SU-DHL-6 (cell line): ENCODE data around the gene CELA2B.

Experiments used
- H2AFZ ChIP-seq: fragments of 200-600 bp; sonication (generic); 2 replicates; pipeline ENCODE4 v1.6.1; 2014; ENCODE audit warnings: low read depth, mild to moderate bottlenecking, moderate library complexity, mixed read lengths, antibody characterized with exemption, low read length; ENCODE audit not compliant: severe bottlenecking
- H3F3A ChIP-seq: fragments of 200-600 bp; shearing (Covaris generic); 2 replicates; pipeline ENCODE4 v1.6.0; 2016; ENCODE audit warnings: antibody characterized with exemption, mild to moderate bottlenecking; ENCODE audit not compliant: insufficient read depth
- H3K27ac ChIP-seq: fragments of 200-600 bp; sonication (generic); 2 replicates; pipeline ENCODE4 v1.5.1; 2016; ENCODE audit warnings: low read depth, mild to moderate bottlenecking, low read length, moderate library complexity, mixed read lengths
- H3K27me3 ChIP-seq: fragments of 200-600 bp; sonication (generic), shearing (Covaris generic); 2 replicates; pipeline ENCODE4 v1.6.0; 2014; ENCODE audit warnings: mild to moderate bottlenecking, low read length
- H3K36me3 ChIP-seq: fragments of 200-600 bp; sonication (generic); 2 replicates; pipeline ENCODE4 v1.6.1; 2014; ENCODE audit warnings: mild to moderate bottlenecking, low read length, mixed read lengths
- H3K4me2 ChIP-seq: fragments of 300-600, 200-600 bp; shearing (Covaris generic), sonication (generic); 2 replicates; pipeline ENCODE4 v1.6.0; 2014; ENCODE audit warnings: low read length, low read depth, mild to moderate bottlenecking; ENCODE audit not compliant: poor library complexity, severe bottlenecking
- H3K4me3 ChIP-seq: fragments of 200-600 bp; sonication (generic); 2 replicates; pipeline ENCODE4 v1.5.1; 2014; ENCODE audit warnings: antibody characterized with exemption, low read length, mild to moderate bottlenecking, mixed read lengths; ENCODE audit not compliant: insufficient read depth, poor library complexity, severe bottlenecking
- H3K79me2 ChIP-seq: fragments of 200-600 bp; sonication (generic); 2 replicates; pipeline ENCODE4 v1.6.1; 2014; ENCODE audit warnings: mild to moderate bottlenecking, low read length, moderate library complexity; ENCODE audit not compliant: insufficient read depth
- H3K9ac ChIP-seq: fragments of 200-600 bp; sonication (generic); 2 replicates; pipeline ENCODE4 v1.7.0; 2014; ENCODE audit warnings: mild to moderate bottlenecking, low read length
- H3K9me2 ChIP-seq: fragments of 200-600 bp; sonication (generic); replicated peaks from 2 replicates; pipeline ENCODE4 v1.6.1; 2014; ENCODE audit warnings: low read length; ENCODE audit not compliant: insufficient read depth
- H3K9me3 ChIP-seq: fragments of 200-600 bp; sonication (generic); 2 replicates; pipeline ENCODE4 v1.6.1; 2014; ENCODE audit warnings: low read length, mixed read lengths; ENCODE audit not compliant: insufficient read depth
- H4K20me1 ChIP-seq: fragments of 200-600 bp; sonication (generic); 2 replicates; pipeline ENCODE4 v1.6.1; 2014; ENCODE audit warnings: low read depth, mild to moderate bottlenecking, antibody characterized with exemption, low read length, moderate library complexity, mixed read lengths
- CTCF ChIP-seq: fragments of 200-600 bp; sonication (generic); IDR thresholded peaks from one replicate; pipeline ENCODE4 v1.5.1; 2017; ENCODE audit warnings: antibody characterized with exemption, mild to moderate bottlenecking, low read length, moderate library complexity; ENCODE audit not compliant: insufficient read depth, poor library complexity, severe bottlenecking
- EZH2phosphoT487 ChIP-seq: fragments of 200-600 bp; sonication (generic), shearing (Covaris generic); conservative IDR thresholded peaks from 2 replicates; pipeline ENCODE4 v1.6.1; 2018; ENCODE audit warnings: mild to moderate bottlenecking, antibody characterized with exemption, low read length, moderate library complexity, mixed read lengths

CELA2B gene

GRCh38 chr1:15449567-15449966, 26.3 kb upstream of the CELA2B start:
- H2AFZ ChIP-seq, result no peak overlapping the region
- H3K79me2 ChIP-seq, result no peaks in the 10 kb centered on the region
- H4K20me1 ChIP-seq, result no peaks in the 10 kb centered on the region
- no peaks in the 10 kb centered on the region for H3K27me3 ChIP-seq
- H3K36me3 ChIP-seq, result no peaks in the 10 kb centered on the region
- no peak overlapping the region for H3K4me3 ChIP-seq
- no peaks in the 10 kb centered on the region for H3F3A ChIP-seq
- H3K9ac ChIP-seq, result no peak overlapping the region
- no peaks in the 10 kb centered on the region for H3K9me3 ChIP-seq
- no peak overlapping the region for H3K4me2 ChIP-seq
- H3K27ac ChIP-seq, result no peak overlapping the region
- no peaks in the 10 kb centered on the region for H3K9me2 ChIP-seq
- TF ChIP-seq CTCF (no peak), EZH2phosphoT487 (no peak)

GRCh38 chr1:15451014-15451722, 24.7 kb upstream of the CELA2B start:
- Histone ChIP-seq H3K27ac (no peak overlapping the region), H3K4me3 (no peak overlapping the region), H3K79me2 (no peaks in the 10 kb centered on the region), H2AFZ (no peak overlapping the region), H3F3A (no peaks in the 10 kb centered on the region), H4K20me1 (no peaks in the 10 kb centered on the region), H3K36me3 (no peaks in the 10 kb centered on the region), H3K4me2 (no peak overlapping the region), H3K9ac (no peak overlapping the region), H3K9me2 (no peaks in the 10 kb centered on the region), H3K9me3 (no peaks in the 10 kb centered on the region), H3K27me3 (no peaks in the 10 kb centered on the region)
- TF ChIP-seq EZH2phosphoT487 (no peak), CTCF (no peak)

- Histone ChIP-seq H3K9ac (no peak overlapping the region), H3K27ac (no peak overlapping the region), H3K4me3 (no peak overlapping the region), H3K9me2 (no peaks in the 10 kb centered on the region), H3K4me2 (no peak overlapping the region), H2AFZ (no peak overlapping the region), H3K79me2 (no peaks in the 10 kb centered on the region), H3F3A (no peaks in the 10 kb centered on the region), H3K9me3 (no peaks in the 10 kb centered on the region), H3K27me3 (no peaks in the 10 kb centered on the region), H4K20me1 (no peaks in the 10 kb centered on the region), H3K36me3 (no peaks in the 10 kb centered on the region)
- TF ChIP-seq EZH2phosphoT487 (no peak), CTCF (no peak)
Observed at GRCh38 chr1:15452216-15452615, 23.7 kb upstream of the CELA2B start.
